Measurements from ENCODE around the gene NNT. TPM values are rescaled to one million over a fixed set of nuclear protein-coding genes. Genes with fewer than 3 reads are reported as not detected.
"Not testable (repeated sequence)": the region's sequence is repeated elsewhere in the genome, so short reads cannot be mapped to it uniquely, and the experiment has no call there.

The NNT gene
- total RNA-seq, 1 donor from 2014 or later = 32.9 TPM

DNA sequence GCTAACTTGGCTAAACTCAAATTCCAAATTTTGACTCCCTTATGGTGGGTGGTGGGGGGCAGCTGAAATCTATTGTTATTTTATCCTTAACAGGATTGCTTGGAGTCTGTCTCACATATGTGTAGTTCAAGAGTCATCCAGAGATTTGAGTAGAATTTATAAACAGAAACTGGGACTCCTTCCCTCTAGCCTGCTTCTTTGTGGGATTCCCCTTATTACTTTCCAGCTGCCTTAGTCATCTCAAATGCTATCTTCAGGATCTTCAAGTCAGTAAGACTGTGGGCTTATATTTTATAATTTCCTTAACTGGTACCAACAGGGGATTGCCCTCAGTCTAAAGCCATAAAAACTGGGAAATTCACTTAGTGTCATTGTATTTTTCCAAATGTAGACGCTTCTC is 55.5 kb downstream of the NNT start:
- Histone ChIP-seq H3K27me3 (ENCODE audit: control insufficient read depth, insufficient read depth, low read length) (no peaks in the 10 kb centered on the region), H3K4me3 (ENCODE audit: low read depth, low read length) (no peak overlapping the region), H3K36me3 (ENCODE audit: control insufficient read depth, insufficient read depth, low read length) (peaks cover 2% of the 10 kb centered on the region)
- FAIRE-seq (no peak), DNase-seq (ENCODE audit: low read depth) (peak; percentile 17)
- no peak for TF ChIP-seq CTCF (IDR thresholded peaks at IDR 0.05; ENCODE audit: insufficient read depth, low read length, severe bottlenecking)

DNA sequence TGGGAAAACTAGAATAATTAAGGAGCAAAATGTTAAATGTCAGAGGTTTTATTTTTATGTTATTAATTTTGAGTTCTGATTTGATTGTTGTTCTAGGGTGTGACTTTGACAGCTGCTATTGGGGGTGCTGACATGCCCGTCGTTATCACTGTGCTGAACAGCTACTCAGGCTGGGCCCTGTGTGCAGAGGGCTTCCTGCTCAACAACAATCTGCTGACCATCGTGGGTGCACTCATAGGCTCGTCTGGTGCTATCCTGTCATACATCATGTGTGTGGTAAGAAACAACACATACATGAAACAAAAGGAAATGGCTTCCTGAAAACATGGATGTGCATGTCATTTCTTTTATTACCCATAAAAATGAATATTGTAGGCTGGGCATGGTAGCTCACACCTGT is 56.1 kb downstream of the NNT start:
- H3K27me3 ChIP-seq (ENCODE audit: control insufficient read depth, insufficient read depth, low read length) = no peaks in the 10 kb centered on the region
- TF ChIP-seq CTCF (IDR thresholded peaks at IDR 0.05; ENCODE audit: insufficient read depth, low read length, severe bottlenecking) = no peak
- H3K36me3 ChIP-seq (ENCODE audit: control insufficient read depth, insufficient read depth, low read length) = peaks cover 2% of the 10 kb centered on the region
- H3K4me3 ChIP-seq (ENCODE audit: low read depth, low read length) = no peak overlapping the region
- FAIRE-seq (no peak), DNase-seq (ENCODE audit: low read depth) (no peak)

- Histone ChIP-seq H3K4me3 (ENCODE audit: low read depth, low read length) (no peak overlapping the region), H3K36me3 (ENCODE audit: control insufficient read depth, insufficient read depth, low read length) (peaks cover 2% of the 10 kb centered on the region), H3K27me3 (ENCODE audit: control insufficient read depth, insufficient read depth, low read length) (no peaks in the 10 kb centered on the region)
- FAIRE-seq (no peak), DNase-seq (ENCODE audit: low read depth) (peak; percentile 25)
- peak; percentile 25 for TF ChIP-seq CTCF (IDR thresholded peaks at IDR 0.05; ENCODE audit: insufficient read depth, low read length, severe bottlenecking)
Observed at GRCh38 chr5:43661102-43661501, 58.1 kb downstream of the NNT start.

GRCh38 chr5:43663916-43664315 is 60.9 kb downstream of the NNT start:
- H3K4me3 ChIP-seq (ENCODE audit: low read depth, low read length) = no peak overlapping the region
- TF ChIP-seq CTCF (IDR thresholded peaks at IDR 0.05; ENCODE audit: insufficient read depth, low read length, severe bottlenecking) = no peak
- H3K27me3 ChIP-seq (ENCODE audit: control insufficient read depth, insufficient read depth, low read length) = no peaks in the 10 kb centered on the region
- DNase-seq (ENCODE audit: low read depth) = peak; percentile 10
- H3K36me3 ChIP-seq (ENCODE audit: control insufficient read depth, insufficient read depth, low read length) = peaks cover 2% of the 10 kb centered on the region
- no peak for FAIRE-seq

GRCh38 chr5:43664501-43665040 is 61.6 kb downstream of the NNT start:
- FAIRE-seq = no peak
- no peak for TF ChIP-seq CTCF (IDR thresholded peaks at IDR 0.05; ENCODE audit: insufficient read depth, low read length, severe bottlenecking)
- no peaks in the 10 kb centered on the region for H3K36me3 ChIP-seq (ENCODE audit: control insufficient read depth, insufficient read depth, low read length)
- H3K4me3 ChIP-seq (ENCODE audit: low read depth, low read length) = no peak overlapping the region
- no peak for DNase-seq (ENCODE audit: low read depth)
- no peaks in the 10 kb centered on the region for H3K27me3 ChIP-seq (ENCODE audit: control insufficient read depth, insufficient read depth, low read length)

DNA sequence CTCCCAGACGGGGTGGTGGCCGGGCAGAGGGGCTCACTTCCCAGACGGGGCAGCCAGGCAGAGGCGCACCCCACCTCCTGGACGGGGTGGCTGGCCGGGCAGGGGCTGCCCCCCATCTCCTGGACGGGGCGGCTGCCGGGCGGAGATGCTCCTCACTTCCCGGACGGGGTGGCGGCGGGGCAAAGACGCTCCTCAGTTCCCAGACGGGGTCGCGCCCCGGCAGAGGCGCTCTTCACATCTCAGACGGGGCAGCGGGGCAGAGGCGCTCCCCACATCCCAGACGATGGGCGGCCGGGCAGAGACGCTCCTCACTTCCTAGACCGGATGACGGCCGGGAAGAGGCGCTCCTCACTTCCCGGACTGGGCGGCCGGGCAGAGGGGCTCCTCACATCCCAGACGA is 62.8 kb downstream of the NNT start:
- DNase-seq (ENCODE audit: low read depth); H3K36me3 ChIP-seq (ENCODE audit: control insufficient read depth, insufficient read depth, low read length); H3K4me3 ChIP-seq (ENCODE audit: low read depth, low read length); H3K27me3 ChIP-seq (ENCODE audit: control insufficient read depth, insufficient read depth, low read length); FAIRE-seq: not testable (repeated sequence)

GRCh38 chr5:43666728-43667127 is 63.7 kb downstream of the NNT start:
- H3K4me3 ChIP-seq (ENCODE audit: low read depth, low read length); H3K27me3 ChIP-seq (ENCODE audit: control insufficient read depth, insufficient read depth, low read length); FAIRE-seq; DNase-seq (ENCODE audit: low read depth); H3K36me3 ChIP-seq (ENCODE audit: control insufficient read depth, insufficient read depth, low read length): not testable (repeated sequence)

GRCh38 chr5:43667379-43667778 is 64.4 kb downstream of the NNT start:
- not testable (repeated sequence) for DNase-seq (ENCODE audit: low read depth)

More at GRCh38 chr5:43667379-43667778, 64.4 kb downstream of the NNT start:
- H3K36me3 ChIP-seq (ENCODE audit: control insufficient read depth, insufficient read depth, low read length); H3K27me3 ChIP-seq (ENCODE audit: control insufficient read depth, insufficient read depth, low read length); H3K4me3 ChIP-seq (ENCODE audit: low read depth, low read length); FAIRE-seq: not testable (repeated sequence)

Measured in bronchial epithelial cell (primary cell).